Upper lobe of left lung (tissue), 6 donors: ENCODE results near the gene ATAD3A. TPM values are rescaled to one million over a fixed set of nuclear protein-coding genes. Genes with fewer than 3 reads are reported as not detected.
"Not testable (repeated sequence)": the region's sequence is repeated elsewhere in the genome, so short reads cannot be mapped to it uniquely, and the experiment has no call there.

Experiments used
- ATAC-seq, 2 donors: fragments of 200-7000 bp; cut with Tn5 transposase; one replicate each; pipeline ENCODE4 v1.9.1; 2022; ENCODE audit warnings: mild to moderate bottlenecking in 2 of 2, moderate library complexity in 2 of 2; ENCODE audit not compliant: low FRiP score in 2 of 2
- DNase-seq, 2 donors: peaks; one replicate each; pipeline ENCODE4 v3.0.0-alpha.2; 2019 to 2020
- H3K27ac ChIP-seq, 4 donors: fragments of 200-600 bp; sonication (generic); one replicate each; pipeline ENCODE4 v1.5.1; 2016 to 2019
- H3K27me3 ChIP-seq, 4 donors: fragments of 200-600 bp; sonication (generic); one replicate each; pipeline ENCODE4 v1.5.1; 2017 to 2019
- H3K36me3 ChIP-seq, 4 donors: fragments of 200-600 bp; sonication (generic); one replicate each; pipeline ENCODE4 v1.5.1; 2016 to 2019
- H3K4me1 ChIP-seq, 4 donors: fragments of 200-600 bp; sonication (generic); one replicate each; pipeline ENCODE4 v1.5.1; 2018 to 2019
- H3K4me3 ChIP-seq, 4 donors: fragments of 200-600 bp; sonication (generic); one replicate each; pipeline ENCODE4 v1.5.1; 2017 to 2019; ENCODE audit warnings: mild to moderate bottlenecking in 2 of 4, moderate library complexity in 1 of 4
- H3K9me3 ChIP-seq, 4 donors: fragments of 200-600 bp; sonication (generic); one replicate each; pipeline ENCODE4 v1.5.1; 2018 to 2019
- EP300 ChIP-seq, 4 donors: sonication (generic); formaldehyde crosslinking; IDR thresholded peaks; one replicate each; pipeline ENCODE4 v1.5.1; 2017; ENCODE audit warnings: antibody characterized with exemption in 4 of 4, control low read depth in 2 of 4
- POLR2A ChIP-seq, 4 donors: fragments of 450-650 bp; IDR thresholded peaks; one replicate each; pipeline ENCODE4 v1.5.1; 2016 to 2017; ENCODE audit warnings: antibody characterized with exemption in 4 of 4, mild to moderate bottlenecking in 2 of 4
- POLR2AphosphoS5 ChIP-seq, 2 donors: sonication (generic); formaldehyde crosslinking; IDR thresholded peaks; one replicate each; pipeline ENCODE4 v1.5.1; 2017; ENCODE audit warnings: antibody characterized with exemption in 2 of 2
- WGBS, 2 donors: methylation state at CpG; one replicate each; pipeline ENCODE4 v1.1.5; 2017 to 2018; 5-methylcytosine and 5-hydroxymethylcytosine counted together
- total RNA-seq, 6 donors: library from RNA; depleted of rRNA in 4 of 6; stranded (reverse); fragments of >200 nt in 4 of 6; gene quantifications; one replicate each; pipeline versions ENCODE4 v1.1.0 to v1.2.1, GENCODE V29; 2016 to 2021
- TF ChIP-seq, protein P1 (sequence below), 6 experiments: fragments of 450-650 bp in 4 of 6; fragments of 200-600 bp in 2 of 6; sonication (generic) in 2 of 6; IDR thresholded peaks; one replicate each; pipeline ENCODE4 v1.5.1; 2016 to 2019; ENCODE audit warnings: antibody characterized with exemption in 6 of 6
- donor health status: DM: no; HTN: no; CAD: no; lungs with moderate emphysema.
- donor health status: DM: no; HTN: yes; CAD: no; lungs with severe emphysema.

Gene ATAD3A
- total RNA-seq, 6 donors from 2014 or later = 18.5 to 31.9 (median 24.0) TPM

DNA sequence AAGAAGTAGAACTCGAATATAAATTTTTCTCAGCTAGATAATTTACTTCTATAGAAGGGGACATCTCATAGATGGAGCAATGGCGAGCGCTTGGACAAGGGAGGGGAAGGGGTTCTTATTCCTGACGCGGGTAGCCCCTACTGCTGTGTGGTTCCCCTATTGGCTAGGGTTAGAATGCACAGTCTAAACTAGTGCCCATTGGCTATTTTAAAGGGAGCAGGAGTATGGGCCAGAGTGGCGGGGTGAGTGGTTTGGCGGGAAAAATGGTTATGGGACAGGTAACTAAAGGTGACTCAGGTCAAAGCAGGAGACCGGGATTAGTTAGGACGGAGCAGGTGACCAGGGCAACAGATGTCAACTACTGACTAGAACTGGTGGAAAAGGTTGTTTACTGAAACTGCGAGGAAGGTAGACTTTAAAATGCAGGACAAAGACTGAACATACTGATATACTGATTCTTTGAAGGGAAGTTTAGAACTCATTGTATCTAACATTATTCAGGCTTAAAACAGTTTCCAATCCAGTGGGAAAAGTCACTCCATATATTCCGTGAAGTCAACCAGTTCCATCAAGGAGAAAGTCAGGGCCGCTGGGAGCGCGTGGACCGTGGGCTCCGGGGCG lies 940 bp upstream of the ATAD3A start:
- H3K9me3 ChIP-seq = no peaks in the 10 kb centered on the region
- DNase-seq (peak in 1 of 2 donors; percentile 50), ATAC-seq (no peak)
- peak overlapping the region; percentile 76 to 97 (median 83) for H3K4me3 ChIP-seq
- H3K27me3 ChIP-seq = no peaks in the 10 kb centered on the region
- TF ChIP-seq EP300 (IDR thresholded peaks at IDR 0.05) (no peak), POLR2A (IDR thresholded peaks at IDR 0.05) (no peak), POLR2AphosphoS5 (IDR thresholded peaks at IDR 0.05) (no peak)
- TF ChIP-seq, protein P1, sequence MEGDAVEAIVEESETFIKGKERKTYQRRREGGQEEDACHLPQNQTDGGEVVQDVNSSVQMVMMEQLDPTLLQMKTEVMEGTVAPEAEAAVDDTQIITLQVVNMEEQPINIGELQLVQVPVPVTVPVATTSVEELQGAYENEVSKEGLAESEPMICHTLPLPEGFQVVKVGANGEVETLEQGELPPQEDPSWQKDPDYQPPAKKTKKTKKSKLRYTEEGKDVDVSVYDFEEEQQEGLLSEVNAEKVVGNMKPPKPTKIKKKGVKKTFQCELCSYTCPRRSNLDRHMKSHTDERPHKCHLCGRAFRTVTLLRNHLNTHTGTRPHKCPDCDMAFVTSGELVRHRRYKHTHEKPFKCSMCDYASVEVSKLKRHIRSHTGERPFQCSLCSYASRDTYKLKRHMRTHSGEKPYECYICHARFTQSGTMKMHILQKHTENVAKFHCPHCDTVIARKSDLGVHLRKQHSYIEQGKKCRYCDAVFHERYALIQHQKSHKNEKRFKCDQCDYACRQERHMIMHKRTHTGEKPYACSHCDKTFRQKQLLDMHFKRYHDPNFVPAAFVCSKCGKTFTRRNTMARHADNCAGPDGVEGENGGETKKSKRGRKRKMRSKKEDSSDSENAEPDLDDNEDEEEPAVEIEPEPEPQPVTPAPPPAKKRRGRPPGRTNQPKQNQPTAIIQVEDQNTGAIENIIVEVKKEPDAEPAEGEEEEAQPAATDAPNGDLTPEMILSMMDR (IDR thresholded peaks at IDR 0.05) = no peak
- peaks cover 5 to 19% (median 11%) of the 10 kb centered on the region in 4 donors for H3K4me1 ChIP-seq
- peaks cover 0 to 3% (median 0%) of the 10 kb centered on the region in 4 donors for H3K36me3 ChIP-seq
- WGBS, 2 donors = 13 to 18% methylated on average over 17 of the region's 17 CpGs
- H3K27ac ChIP-seq = peak overlapping the region; percentile 89 to 95 (median 91)

DNA sequence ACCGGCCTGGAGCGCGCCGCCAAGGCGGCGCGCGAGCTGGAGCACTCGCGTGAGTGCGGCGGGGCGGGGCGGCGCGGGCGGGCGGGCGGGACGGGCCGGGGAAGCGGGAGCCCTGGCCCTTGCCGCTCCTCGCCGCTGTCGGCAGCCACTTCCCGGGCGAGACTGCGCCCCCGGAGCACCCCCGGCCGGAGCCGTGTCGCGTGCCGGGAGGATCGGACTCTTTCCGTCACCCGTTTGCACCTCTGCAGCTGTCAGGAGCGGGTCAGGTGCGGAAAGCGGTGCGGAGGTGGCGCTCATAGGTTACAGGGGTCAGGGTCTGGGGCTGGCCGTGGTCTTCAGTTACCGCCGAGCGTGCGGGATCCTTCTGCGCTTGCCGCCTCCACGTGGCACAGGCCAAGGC lies 463 bp downstream of the ATAD3A start:
- not testable (repeated sequence) for H3K27me3 ChIP-seq, H3K9me3 ChIP-seq, ATAC-seq, H3K36me3 ChIP-seq
- Histone ChIP-seq H3K4me3 (peak overlapping the region; percentile 64 to 87 (median 78)), H3K4me1 (peaks cover 5 to 17% (median 10%) of the 10 kb centered on the region in 4 donors), H3K27ac (peak overlapping the region in 3 of 4 donors; percentile 89 to 92 (median 90))
- peak in 1 of 2 donors; percentile 88 for DNase-seq
- WGBS, 2 donors = no CpG with 5 or more reads among the region's 52 CpGs

DNA sequence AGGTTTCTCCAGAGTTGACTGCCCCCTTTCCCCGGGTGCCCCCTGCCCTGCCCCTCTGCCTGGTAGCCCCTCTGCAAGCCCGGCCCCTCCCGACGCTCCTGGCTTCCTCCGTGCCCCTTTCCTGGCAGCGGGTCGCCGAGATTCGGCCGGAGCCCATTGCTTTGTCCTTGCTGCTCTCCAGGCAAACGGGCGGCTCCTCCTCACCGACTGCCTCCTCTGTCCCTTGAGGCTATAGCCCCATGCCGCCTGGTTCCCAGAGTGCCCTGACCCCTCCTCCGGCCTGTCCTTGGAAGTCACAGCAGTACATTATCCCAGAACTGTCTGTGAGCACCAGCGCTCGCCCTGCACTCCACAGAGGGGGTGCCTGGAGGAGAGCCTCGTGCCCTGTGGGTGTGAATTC lies 1.7 kb downstream of the ATAD3A start:
- not testable (repeated sequence) for H3K4me3 ChIP-seq, DNase-seq, H3K27me3 ChIP-seq, H3K9me3 ChIP-seq, H3K27ac ChIP-seq, ATAC-seq
- H3K4me1 ChIP-seq = peaks cover 5 to 17% (median 10%) of the 10 kb centered on the region in 4 donors
- WGBS, 2 donors = 85 to 89% methylated on average over 4 to 10 of the region's 18 CpGs
- peaks cover 0 to 15% (median 12%) of the 10 kb centered on the region in 4 donors for H3K36me3 ChIP-seq

DNA sequence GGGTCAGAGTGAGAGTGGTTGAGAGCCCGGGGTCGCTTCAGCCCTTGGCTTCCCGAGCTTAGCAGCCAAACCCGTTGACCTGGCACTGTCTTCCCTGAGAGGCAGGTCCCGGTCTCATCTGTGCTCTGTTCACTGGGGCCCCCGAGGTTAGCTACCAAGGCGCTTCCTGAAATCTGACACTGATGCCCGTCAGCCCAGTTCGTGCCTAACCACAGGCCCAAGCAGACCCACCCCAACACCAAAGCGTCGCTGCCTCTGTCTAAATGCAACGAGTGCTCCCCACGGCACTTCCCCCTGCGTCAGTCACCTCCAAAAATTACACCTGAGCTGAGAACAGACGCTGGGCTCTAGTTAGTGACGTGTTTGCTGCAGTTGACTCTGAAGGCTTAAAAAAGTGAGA lies 2.4 kb downstream of the ATAD3A start:
- ATAC-seq = not testable (repeated sequence)

DNA sequence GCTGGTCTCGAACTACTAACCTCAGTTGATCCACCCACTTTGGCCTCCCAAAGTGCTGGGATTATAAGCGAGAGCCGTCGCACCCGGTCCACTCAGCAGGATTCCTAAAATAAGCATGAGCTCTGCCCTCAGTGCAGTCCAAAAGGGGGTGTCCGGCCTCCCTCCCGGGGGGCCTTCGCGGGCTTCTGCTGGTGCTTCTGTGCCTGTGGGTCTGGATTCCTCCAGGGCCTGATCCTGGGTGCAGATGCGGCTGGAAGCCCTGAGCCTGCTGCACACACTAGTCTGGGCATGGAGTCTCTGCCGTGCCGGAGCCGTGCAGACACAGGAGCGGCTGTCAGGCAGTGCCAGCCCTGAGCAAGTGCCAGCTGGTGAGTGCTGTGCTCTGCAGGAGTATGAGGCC lies 5.0 kb downstream of the ATAD3A start:
- not testable (repeated sequence) for DNase-seq, H3K27me3 ChIP-seq, H3K4me1 ChIP-seq, H3K27ac ChIP-seq, H3K4me3 ChIP-seq, H3K9me3 ChIP-seq, ATAC-seq
- WGBS, 2 donors = 94 to 98% methylated on average over 5 to 11 of the region's 14 CpGs
- peaks cover 0 to 34% (median 27%) of the 10 kb centered on the region in 4 donors for H3K36me3 ChIP-seq

More for the DNA sequence above, 2.4 kb downstream of the ATAD3A start:
- not testable (repeated sequence) for DNase-seq, H3K4me3 ChIP-seq, H3K27ac ChIP-seq, H3K27me3 ChIP-seq, H3K9me3 ChIP-seq
- Histone ChIP-seq H3K36me3 (peaks cover 0 to 19% (median 12%) of the 10 kb centered on the region in 4 donors), H3K4me1 (peaks cover 5 to 17% (median 10%) of the 10 kb centered on the region in 4 donors)
- WGBS, 2 donors = 68% methylated on average over 12 of the region's 16 CpGs; no CpG with 5 or more reads in 1 of the 2 donors

DNA sequence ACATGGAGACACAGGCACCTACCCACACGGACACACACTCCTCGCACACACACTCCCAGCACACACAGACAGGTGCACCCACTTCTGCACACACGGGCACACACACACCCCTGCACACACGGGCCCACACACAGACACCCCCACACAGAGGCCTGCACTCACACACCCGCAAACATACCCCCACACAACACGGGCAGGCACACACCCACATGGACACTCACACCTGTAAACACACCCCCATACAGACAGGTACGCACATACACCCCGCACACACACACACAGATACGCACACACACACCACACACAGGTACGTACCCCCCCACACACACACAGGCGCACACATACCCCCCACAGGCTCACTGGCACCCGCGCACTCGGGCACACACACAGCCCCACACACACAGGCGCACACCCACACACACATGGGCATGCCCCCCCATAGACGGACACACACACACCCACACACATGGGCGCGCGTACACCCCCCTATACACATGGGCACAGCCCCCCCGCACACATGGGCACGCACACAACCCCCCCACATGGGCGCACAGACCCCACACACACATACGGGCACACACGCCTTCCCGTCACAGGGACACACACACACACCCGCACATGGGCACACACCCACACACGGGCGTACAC lies 6.1 kb downstream of the ATAD3A start:
- WGBS, 2 donors = 94 to 97% methylated on average over 12 to 22 of the region's 28 CpGs
- DNase-seq (no peak), ATAC-seq (no peak)
- no peaks in the 10 kb centered on the region for H3K9me3 ChIP-seq
- H3K4me1 ChIP-seq = peaks cover 0 to 4% (median 2%) of the 10 kb centered on the region in 4 donors
- H3K27ac ChIP-seq = no peak overlapping the region
- no peaks in the 10 kb centered on the region for H3K27me3 ChIP-seq
- TF ChIP-seq EP300 (IDR thresholded peaks at IDR 0.05) (no peak), POLR2AphosphoS5 (IDR thresholded peaks at IDR 0.05) (no peak), POLR2A (IDR thresholded peaks at IDR 0.05) (no peak)
- TF ChIP-seq, protein P1 (IDR thresholded peaks at IDR 0.05) = no peak
- H3K36me3 ChIP-seq = peaks cover 0 to 43% (median 30%) of the 10 kb centered on the region in 4 donors
- H3K4me3 ChIP-seq = no peak overlapping the region

DNA sequence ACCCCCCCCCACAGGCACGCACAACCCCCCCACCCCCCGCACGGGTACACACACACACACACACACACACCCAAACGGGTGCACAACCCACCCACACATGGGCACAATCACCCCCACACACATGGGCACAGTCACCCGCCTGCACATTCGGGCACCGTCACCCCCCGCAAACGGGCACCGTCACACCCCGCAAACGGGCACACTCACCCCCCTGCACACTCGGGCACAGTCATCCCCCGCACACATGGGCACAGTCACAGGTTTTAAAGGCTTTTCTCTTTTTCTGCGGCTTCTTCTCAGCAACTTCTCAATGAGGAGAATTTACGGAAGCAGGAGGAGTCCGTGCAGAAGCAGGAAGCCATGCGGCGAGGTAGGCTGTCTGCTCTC lies 6.7 kb downstream of the ATAD3A start:
- not testable (repeated sequence) for ATAC-seq, H3K9me3 ChIP-seq, H3K4me3 ChIP-seq, H3K27ac ChIP-seq, DNase-seq, H3K4me1 ChIP-seq, H3K27me3 ChIP-seq
- 95 to 97% methylated on average over 13 to 18 of the region's 19 CpGs for WGBS, 2 donors
- peaks cover 0 to 48% (median 34%) of the 10 kb centered on the region in 4 donors for H3K36me3 ChIP-seq

DNA sequence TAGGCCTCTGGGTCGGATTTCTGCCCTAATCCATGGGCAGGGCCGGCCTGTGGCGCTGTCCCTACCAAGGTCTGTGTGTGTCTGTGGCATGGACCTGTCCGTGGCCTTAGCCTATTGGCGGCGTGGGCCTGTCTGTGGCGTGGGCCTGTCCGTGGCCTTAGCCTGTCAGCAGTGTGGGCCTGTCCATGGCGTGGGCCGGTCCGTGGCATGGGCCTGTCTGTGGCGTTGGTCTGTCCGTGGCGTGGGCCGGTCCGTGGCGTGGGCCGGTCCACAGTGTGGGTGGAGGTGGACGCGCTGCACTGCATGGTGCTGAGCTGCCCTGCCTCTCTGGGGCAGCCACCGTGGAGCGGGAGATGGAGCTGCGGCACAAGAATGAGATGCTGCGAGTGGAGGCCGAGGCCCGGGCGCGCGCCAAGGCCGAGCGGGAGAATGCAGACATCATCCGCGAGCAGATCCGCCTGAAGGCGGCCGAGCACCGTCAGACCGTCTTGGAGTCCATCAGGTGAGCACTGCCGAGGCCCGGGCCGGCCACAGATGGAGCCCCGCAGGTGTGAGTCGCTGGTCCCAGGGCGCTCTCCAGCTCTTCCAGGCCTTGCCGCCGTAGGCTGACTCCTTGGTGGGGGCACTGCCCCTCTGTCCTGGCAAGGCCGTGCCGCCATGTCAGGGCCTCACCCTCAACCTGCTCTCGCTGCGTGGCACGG lies 8.0 kb downstream of the ATAD3A start:
- H3K4me3 ChIP-seq, H3K27me3 ChIP-seq, H3K27ac ChIP-seq, H3K4me1 ChIP-seq, H3K9me3 ChIP-seq: not testable (repeated sequence)
- ATAC-seq (peak; percentile 17 to 38), DNase-seq (peak in 1 of 2 donors; percentile 87)
- 95 to 98% methylated on average over 31 to 38 of the region's 51 CpGs for WGBS, 2 donors
- peaks cover 0 to 51% (median 37%) of the 10 kb centered on the region in 4 donors for H3K36me3 ChIP-seq
